NOMO-1 treated with DMSO at 0.1 percent for 48 hours (cell line): ENCODE measurements around the gene SLC29A3.

Experiments used
- DNase-seq: peaks from one replicate; lab custom pipeline; 2025; ENCODE audit not compliant: unreplicated experiment; lab: John Stamatoyannopoulos, UW

The SLC29A3 gene

DNA sequence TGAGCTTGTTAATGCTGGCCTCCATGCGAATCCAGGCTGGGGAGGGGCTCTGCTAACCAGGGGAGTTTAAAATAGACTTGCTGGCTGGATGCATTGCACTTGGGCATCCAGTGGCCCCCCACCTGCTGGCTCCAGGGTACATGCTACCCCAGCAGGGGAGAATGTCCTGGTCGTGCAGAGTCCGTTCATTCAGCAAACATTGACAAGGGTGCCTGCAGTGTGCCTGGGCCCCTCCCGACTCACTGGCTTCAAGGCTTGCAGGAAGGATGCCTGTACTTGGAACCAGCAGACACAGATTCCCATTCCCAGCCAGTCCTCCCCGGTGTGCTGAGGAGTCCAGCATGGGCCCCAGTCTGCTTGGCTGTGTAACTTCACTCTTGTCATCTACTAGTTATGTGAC lies 1.5 kb downstream of the SLC29A3 start:
- DNase-seq = no peak

DNA sequence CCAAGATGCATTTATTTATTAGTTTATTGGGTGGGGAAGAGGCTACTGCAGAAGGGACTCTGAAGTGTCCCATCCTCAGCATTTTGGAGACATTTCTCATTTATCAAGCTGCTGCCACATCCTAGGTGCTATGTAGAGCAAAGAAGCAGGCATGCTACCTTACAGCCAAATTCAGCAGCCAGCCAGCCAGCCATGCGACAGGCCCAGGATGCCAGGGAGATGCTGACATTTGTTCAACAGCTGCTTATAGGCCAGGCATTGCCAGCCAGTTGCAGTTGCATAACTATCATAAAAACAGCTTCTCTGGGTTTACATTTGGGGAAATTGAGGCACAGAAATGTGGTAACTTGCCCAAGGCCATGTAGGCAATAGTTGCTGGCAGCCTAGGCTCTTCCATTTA lies 2.3 kb downstream of the SLC29A3 start:
- DNase-seq = no peak

DNA sequence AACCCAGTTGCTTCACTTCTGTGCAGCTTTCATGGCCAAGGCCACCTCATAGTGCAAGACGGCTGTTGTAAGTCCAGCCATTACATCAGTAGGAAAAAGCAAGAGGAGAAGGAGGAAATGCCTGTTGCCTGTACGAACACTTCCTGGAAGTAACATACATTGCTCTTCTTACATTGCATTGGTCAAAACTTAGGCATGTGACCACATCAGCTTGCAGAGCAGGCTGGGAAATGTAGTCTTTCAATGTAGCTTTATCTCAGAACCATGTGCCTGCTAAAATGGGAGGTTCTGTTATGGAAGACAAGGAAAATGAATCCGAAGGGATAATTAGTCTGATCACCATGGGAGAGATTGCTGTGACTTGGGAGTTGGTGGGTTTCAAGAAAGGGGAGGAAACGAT lies 4.3 kb downstream of the SLC29A3 start:
- DNase-seq = peak; percentile 32

DNA sequence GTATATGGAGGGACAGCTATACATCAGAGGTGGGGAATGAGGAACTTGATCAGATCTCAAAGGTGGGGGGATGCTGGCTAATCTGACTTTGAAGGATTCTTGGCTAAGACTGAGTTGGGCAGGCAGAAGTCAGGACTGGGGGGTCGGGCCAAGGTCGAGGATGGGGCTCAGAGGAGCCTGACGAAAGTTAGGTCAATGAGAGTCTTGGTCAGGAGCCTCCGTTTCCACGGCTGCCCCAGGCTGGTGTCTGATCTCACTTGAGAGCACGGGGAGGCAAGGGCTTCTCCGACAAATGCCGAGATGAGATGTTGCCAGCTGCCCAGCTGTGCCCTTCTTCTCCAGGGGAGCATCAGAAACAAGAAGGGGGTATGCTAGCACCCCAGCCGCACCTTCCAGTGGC lies 5.7 kb downstream of the SLC29A3 start:
- DNase-seq = no peak

DNA sequence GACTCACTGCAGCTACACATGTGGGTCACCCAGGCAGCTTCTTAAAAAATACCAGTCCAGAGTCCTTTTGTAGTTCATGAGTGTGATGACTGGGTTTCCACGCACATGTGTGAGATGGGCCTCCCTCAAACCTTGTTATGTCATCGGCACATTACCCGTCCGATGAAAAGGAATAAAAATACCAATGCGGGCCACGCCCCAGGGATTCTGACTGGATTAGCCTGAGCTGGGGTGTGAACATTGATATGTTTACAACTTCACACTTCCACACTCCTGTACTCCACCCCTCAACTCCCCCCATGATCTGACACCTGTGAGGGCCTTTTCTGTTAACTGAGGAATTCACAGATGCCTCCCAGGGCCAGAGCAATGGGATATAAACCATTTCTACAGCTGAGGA lies 6.2 kb downstream of the SLC29A3 start:
- no peak for DNase-seq

DNA sequence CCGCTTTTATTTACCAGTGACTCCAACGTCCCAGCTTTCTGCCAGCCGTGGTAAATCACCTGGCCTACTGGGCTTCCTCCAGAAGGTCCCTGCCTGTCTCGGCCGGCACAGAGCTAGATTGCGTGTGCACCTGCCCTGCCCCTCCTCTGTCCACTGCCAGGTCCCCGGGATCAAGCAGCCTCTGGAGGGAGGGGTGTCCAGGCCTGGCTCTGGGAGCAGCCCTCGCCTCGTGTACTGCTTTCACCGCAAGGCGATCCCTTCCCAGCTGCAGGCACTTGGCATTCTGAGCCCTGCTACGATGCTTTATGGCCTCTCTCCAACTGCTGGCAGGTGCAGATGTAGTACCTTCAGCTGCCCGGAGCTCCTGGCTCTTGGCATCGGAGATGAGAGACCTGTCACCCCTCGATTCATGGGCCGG lies 7.4 kb downstream of the SLC29A3 start:
- no peak for DNase-seq

DNA sequence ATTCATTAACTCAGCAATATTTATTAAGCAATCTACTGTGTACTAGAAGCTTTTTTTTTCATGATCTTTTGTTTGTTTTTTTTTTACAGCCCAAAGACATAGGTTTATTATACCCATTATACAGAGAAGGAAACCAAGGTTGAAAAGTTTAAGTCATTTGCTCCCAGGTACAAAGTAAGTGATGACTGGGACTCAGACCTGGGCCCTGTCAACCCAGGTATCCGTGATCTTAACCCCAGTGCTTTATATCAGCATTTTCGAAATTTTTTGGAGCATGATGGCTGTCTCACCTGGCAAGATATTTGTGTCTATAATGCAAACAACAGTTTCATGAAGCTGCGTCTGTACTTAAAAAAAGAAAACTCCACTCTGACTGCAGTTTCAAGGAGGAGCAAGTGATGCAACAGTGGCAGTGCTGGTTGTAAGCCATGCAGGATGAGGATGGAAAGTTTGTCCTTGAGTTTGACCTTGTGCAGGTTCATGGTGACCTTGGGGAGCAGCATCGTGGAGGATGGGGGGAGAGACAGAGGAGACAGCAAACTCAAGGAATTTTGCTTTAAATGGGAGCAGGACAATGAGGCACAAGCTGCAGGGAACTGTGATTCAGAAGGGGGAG lies 11.8 kb downstream of the SLC29A3 start:
- DNase-seq = no peak

DNA sequence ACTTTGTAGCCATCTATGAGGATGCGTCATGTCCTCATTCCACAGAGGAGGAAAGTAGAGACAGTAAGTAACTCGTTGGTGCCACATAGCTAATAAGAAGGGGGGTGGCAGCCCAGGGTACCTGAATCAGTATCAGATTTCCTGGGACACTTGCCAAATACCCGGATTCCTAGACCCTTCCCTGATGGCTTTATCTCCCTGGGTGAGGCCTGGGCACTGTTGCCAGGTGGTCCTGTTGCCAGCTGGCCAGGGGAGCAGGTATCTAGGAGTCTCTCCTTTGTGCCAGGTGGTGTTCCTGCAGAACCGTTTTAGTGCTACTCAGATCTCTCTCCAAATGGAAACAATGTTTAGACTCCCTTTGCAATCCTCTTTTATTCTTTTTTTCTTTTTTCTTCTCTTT lies 12.7 kb downstream of the SLC29A3 start:
- no peak for DNase-seq

DNA sequence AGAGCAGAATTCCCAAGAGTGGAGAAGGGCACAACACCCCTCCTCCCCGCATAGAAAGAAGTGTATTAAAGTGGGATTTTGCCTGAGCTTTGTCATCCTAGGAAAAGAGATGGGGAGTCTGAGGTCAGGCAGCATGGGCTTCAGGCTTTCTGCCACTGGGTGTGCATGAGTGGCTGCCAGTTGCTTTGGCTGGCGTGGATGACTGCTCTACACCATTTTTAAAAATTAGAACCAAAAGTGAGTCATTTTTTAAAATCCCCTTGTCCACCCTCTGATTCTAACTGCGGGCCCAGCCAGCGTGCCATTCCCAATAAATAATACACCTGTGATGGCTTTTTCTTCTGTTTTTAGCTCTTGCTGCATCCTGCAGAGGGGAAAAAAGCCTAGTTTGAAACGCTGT lies 13.4 kb downstream of the SLC29A3 start:
- DNase-seq = no peak

DNA sequence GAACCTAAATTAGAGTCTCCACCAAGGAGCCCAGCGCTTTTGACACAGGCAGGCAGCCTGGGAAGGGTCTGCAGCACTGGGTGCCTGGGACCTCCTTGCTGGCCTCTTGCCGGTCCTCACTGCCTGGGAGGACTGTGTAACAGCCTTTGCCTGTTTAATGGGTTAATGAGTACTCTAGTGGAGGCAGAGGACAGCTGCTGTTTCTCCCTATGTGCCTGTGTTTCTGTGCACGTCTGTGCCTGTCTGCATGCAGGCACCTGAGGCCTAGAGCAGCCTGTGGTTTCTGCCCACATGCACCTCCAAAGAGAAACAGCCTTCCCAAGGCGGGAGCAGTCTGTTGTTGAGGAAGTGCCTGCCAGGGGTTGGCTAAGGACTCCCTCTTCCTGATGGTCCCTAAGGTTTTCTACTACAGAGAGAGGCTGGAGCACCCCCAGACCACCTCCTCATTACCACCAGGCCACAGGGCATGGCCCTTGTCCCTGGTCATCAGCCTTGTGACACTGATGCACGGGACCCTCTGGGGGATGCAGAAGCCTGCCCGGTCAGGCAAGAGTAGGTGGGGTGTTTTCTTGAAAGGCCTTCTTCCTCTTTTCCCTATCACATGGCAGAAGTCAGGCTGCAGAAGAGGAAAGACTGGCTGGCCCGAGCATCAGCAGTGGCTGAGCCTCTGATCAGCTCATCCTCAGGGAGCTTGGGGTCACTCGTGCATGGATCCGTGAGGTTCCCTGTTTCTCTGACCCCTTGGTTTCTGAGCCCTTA lies 14.2 kb downstream of the SLC29A3 start:
- peak; percentile 75 for DNase-seq

DNA sequence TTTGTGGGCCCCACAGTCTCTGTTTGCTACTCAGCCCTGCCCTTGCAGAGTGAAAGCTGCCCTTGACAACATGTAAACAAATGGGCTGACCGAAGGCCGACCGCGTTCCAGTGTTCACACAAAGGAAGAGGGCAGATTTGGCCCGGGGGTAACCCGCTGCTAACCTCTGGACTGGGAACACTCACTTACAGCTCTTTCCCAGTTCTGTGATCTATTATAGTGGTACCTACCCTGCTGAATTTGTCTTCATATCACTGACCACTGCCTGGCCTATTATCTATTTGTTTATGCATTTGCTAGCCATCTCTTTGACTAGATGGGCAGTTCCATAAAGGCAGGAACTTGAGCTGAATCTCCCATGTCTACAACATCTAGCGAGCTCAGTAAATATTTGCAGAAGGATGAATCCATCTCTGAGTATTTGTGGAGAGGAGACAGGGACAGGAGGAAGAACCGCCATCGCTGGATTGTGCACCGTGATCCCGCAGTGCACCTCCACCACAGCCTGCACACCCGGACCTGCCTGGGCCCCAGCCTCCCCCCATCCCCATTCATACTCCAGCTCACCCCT lies 15.2 kb downstream of the SLC29A3 start:
- DNase-seq = no peak

DNA sequence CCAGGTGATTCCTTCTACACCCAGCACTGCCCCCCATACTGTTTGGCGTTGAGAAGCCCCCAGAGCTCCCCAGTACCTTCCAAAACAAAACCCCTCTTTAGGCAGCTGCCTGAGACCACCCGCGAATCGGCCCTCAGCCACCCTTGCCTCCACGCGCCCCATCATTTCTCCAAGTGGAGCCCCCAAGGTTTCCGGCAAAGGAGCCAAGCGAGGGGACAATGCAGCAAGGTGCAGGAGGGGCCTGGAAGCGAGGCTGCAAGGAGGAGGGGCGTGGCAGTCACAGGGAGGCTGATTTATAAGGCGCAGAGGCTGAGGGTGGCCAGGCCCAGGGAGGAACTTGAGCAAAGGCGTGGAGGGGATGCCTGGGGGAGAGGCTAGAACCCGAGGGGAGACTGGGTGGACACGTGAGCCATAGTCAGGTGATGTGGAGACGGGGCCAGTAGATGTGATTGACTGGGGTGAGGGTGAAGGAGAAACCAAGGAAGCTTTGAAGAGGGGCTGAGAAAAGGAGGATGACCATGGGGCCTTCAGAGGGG lies 16.2 kb downstream of the SLC29A3 start:
- DNase-seq = no peak

DNA sequence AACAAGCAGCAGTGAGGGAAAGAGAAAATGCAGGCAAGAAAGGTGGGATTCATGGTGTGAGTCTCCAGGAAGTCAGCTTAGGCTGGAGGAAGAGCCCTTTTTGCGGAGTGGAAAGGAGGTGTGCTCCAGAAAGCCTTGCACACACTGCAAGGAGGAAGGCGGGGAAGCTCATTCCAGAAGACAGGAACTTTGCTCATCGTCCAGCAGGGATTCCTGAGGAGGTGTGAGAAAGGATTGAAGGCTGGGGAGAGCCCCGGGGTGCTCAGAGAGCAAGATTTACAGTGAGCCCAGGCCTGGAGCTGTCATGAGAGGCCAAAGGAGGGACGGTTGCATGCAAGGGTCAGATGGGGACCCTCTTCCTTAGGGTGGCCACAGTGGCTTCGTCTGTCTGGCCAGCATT lies 17.6 kb downstream of the SLC29A3 start:
- no peak for DNase-seq

DNA sequence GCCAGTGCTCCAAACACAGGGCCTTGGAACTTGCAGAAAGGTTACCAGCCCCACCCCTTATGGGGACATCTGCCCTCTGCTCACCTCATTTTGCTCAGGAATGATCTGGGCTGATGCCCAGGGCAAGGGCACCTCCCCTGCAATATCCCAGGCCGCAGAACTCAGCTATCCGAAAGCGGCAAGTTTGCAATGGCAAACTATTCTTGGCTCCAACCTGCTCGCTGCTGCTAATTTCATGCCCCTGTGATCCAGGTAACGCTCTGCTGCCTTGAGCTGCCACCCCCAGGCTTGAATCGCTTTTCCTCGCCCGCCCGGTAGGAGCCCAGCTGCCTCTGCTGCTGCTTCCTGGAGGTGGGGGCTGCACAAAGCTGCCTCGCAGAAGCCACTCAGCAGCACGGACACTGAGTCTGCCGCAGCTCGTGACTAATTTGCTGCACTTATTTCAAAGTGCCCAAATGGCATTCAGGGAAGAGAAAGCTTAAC lies 18.2 kb downstream of the SLC29A3 start:
- no peak for DNase-seq

DNA sequence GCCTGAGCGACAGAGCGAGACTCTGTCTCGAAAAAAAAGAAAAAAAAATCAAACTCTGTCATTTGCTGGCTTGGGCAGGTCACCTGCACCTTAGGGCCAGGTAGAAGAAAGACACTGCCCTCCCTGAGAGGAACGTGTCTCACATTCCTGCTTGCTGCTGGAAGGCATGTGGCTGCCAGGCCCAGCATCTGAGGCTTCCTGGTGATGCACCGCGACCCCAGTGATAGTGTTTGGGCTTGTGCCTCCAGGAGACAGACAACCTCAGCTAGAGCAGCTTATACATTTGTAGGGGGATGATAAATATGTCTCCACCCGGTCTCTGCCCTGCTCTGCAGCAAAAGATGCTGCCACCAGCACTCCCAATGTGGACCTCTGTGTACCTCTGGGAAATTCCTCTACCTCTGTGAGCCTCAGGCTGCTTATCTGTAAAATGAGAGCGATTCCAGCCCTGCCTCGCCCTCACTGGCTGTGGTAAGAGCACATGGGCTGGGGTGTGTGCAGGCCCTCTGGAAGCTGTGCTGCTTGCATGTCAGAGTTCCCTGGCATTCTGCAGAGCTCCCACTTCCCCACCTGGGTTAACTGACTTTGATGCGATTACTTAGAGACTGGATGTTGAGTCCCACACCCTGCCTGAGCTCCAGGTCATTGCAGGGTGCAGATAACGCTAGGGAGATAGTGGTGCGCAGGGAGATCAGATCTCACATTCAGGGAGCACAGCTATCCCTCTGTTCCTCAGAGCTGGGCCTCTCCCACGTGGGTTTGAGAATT lies 19.9 kb downstream of the SLC29A3 start:
- no peak for DNase-seq

DNA sequence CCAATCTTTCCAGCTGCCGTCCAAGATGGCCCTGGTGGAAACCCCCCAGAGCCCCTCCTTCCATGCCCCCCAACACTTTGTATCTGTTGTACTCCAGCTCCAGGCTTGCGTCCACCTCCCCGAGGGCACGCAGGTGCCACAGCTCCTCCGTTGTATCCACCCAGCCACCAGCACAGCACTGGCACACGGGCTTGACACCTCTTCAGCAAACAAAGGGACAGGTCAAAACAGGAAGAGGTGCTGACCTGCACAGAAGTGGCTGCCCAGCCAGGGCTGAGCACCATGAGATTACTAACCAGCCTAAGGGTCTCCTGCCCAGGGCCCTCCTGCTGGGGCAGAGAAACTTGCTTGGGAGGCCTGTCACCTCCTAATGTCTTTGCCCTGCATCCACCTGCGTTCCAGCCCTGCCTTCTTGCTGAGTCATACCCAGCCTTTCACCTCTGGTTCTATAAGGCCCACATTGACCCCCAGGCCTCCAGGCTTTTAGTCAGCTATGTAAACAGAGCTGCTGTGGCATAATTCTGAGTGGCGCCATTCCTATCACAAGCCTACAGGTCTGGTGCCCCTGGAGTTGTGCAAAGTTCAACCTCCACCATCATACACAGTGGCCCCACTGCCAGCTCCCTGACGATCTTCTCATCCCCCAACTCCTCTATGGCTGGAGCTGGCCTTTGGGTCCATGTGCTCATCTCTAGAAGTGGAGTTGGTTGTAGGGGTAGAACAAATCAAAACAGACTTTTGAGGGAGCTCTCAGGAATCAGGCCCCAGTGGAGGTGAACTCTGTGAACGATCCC lies 20.9 kb downstream of the SLC29A3 start:
- DNase-seq = no peak

DNA sequence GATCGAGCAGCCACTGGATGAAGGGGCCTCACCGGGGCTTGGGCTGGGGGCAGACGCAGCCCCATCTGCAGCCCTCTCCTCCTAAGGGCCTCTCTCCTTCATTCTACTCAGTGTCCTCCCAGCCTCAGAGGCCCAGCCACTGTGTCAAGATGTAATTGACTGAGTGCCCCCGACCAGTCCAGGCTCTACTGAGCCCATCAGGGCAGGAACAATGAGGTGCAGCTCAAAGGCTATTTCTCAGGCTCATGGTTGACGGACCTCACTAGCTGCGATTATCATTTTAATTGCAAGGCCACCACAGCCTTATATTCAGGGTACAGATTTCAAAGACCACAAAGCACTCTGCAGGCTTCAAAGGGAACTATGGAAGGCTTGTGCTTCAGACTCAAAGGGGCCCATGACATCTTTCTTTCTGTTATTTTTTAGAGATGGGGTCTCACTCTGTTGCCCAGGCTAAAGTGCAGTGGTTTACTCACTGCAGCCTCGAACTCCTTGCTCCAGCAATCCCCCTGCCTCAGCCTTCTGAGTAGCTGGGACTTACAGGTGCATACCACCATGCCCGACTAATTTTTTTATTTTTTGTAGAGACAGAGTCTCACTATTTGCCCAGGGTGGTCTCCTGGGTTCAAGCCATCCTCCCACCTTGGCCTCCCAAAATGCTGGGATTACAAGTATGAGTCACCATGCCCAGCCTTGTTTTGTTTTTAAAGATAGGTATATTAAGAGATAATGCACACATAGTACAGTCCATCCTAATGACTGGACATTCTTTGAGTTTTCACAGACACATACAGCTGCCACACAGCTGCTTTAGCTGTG lies 23.7 kb downstream of the SLC29A3 start:
- no peak for DNase-seq

DNA sequence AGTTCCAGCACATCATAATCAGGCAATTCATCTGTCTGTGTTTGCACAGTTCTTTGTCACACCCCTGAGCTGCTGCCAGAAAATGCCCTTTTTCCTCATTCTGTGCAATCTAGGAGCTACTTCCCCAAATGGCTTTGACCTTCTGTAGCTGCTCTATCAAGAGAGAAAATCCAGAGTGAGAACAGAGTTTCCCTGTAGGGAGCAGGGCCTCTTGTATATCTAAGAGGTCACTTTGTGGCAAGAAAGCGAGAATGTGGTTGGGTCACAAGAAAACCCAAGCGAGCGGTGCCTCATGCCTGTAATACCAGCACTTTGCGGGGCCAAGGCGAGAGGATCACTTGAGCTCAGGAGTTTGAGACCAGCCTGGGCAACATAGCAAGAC lies 24.3 kb downstream of the SLC29A3 start:
- peak; percentile 80 for DNase-seq

DNA sequence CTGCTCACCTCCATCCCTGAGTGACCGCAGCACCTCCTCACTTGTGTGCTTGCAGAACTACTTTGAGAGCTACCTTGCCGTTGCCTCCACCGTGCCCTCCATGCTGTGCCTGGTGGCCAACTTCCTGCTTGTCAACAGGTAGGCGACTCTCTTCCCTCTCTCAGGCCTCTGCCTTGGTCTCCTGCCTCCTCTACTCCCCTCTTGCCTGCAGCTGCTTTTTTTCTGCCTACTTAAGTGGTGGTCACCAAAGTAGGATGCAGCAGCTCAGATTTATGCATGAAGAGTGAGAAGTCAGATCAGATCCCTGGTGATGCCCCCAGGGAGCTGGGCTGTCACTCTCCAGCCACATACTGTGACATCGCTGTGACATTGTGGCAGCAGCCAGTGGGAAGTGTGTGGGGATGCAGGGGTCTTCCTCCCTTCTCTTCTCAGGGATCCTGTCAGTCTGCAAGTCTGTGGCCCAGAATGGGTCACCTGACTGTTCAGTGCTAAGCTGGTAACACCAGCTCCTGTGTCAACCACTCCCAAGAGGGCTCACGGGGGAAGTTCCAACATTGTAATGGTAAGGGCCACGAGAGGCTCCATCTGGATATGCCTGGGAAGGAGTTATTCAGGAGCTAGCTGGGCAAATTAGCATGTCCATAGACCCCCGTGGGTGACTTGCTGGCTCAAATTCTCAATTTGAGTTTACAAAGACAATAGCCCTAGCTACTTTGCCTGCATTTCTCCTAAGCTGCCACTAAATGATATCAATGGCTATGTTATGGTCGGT lies 25.3 kb downstream of the SLC29A3 start:
- DNase-seq = no peak
